HG02885 (cell line): ENCODE data around the gene RPP21.
"Not testable (repeated sequence)": the region's sequence is repeated elsewhere in the genome, so short reads cannot be mapped to it uniquely, and the experiment has no call there.

ENCODE experiments used
- ATAC-seq: cut with Tn5 transposase; IDR thresholded peaks from one replicate; pipeline ENCODE4 v1.9.1; 2021; ENCODE audit warnings: mild to moderate bottlenecking; ENCODE audit not compliant: unreplicated experiment, poor library complexity

Gene RPP21

DNA sequence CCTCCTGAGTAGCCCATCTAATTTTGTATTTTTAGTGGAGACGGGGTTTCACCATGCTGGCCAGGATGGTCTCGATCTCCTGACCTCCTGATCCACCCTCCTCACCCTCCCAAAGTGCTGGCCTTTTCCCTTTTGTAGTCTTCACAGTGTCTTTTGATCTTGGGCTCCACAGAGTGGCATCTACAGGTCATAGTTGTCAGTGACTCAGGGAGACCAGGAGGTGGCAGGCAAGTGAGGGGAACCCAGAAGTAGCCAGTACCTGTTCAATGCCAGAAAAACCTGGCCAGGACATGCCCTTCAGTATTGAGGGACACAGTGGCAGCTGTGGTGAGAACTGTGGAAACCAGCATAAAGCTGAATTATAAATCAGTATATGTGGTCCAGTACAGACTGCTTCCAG lies 19.6 kb downstream of the RPP21 start:
- no peak for ATAC-seq

DNA sequence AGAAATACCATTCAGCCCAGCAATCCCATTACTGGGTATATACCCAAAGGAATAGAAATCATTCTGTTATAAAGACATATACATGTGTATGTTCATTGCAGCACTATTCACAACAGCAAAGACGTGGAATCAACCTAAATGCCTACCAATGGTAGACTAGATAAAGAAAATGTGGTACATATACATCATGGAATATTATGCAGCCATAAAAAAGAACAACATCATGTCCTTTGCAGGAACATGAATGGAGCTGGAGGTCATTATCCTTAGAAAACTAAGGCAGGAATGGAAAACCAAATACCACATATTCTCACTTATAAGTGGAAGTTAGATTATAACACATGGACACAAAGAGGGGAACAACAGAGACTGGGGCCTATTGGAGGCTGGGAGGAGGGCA lies 24.3 kb downstream of the RPP21 start:
- ATAC-seq, result not testable (repeated sequence)

DNA sequence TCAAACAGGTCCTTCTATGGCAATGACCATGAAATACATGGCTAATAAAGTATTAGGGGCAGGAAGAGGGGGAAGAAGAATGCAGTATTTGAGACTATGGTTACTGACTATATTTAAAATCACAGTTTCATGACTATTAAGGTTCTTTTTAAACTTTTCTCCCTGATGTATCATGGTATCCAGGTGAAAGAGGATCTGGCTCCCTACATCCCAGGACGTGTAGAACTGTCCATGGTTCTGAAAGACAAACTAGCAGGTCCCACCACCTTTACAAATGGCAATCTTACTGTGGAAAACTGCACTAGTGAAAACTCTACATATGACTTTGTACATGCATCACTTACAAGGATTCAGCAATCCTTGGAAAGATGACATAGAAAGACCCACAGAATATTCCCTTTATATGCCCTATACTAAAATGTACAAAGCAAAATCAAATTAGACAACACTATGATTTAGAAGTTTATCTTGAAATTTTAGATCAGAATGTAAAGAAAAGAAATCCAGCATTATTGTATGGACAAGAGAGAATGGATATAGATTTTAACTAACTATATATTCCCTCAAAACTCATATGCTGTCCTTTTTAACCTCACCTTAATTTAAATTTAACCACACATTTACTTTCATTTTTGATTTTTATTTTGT lies 33.5 kb downstream of the RPP21 start:
- no peak for ATAC-seq

DNA sequence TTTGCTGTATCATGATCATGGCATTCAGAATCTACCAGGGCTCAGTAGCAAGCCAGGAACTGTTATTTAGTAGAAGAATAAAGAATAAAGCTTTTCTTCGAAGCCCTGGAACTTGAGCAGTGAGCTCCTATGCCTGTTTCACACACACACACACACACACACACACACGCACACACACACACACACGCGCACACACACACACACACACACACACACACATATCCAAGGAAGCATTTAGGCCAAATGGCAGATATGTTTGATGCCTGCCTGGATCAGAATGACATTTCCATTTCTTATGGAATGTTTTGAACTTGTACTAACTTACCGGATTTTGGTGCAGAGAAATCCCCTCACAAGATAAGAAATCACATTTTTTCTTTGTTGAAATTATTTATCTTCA lies 35.5 kb downstream of the RPP21 start:
- no peak for ATAC-seq

DNA sequence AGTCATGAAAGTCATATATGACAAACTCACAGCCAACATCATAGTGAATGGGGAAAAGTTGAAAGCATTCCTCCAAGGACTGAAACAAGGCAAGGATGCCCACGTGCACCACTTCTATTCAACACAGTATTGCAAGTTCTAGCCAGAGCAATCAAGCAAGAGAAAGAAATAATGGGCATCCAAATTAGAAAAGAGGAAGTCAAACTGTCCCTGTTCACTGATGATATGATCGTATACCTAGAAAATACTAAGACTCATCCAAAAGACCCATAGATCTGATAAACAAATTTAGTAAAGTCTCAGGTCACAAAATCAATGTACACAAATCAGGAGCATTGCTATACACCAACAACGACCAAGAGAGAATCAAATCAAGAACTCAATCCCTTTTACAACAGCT lies 41.2 kb downstream of the RPP21 start:
- ATAC-seq, result no peak

DNA sequence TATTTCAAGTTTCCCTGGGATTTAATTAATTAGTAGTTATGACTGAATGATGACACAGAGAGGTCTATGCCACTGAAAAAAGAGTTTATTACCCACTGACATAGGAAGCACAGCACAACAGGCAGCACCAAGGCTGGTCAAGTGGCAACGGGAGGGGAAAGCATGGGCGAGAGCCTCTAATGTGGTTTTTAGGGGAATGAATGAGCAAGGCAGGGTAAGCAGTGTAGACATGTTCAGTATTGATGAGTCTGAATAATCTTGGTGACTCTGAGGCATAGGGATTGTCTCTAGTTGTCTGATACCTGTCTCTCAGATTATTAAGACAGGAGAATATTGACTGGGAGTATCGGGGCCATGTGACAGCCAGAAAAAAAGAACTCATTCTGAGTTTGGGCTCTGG lies 46.3 kb downstream of the RPP21 start:
- ATAC-seq, result no peak

DNA sequence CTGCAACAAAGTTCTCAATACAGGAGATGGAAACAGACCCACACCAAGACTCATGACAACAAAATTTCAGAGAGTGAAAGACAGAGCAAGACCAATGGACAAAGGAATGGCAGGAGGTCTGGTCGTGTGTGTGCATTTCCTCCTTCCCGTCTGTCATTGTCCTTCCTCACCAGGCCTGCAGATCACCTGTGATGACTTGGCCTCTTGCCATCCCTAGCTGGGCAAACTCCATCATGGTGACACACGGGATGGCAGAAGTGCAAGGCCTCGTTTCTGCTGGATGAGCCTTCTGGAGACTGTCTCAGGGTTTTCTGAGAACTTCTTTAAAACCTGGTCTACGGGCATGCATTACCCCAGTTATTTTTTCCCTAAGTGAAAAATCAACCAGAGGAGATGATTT lies 49.2 kb downstream of the RPP21 start:
- no peak for ATAC-seq
